Measurements from ENCODE around the gene SPATA45. TPM values are rescaled to one million over a fixed set of nuclear protein-coding genes. Genes with fewer than 3 reads are reported as not detected.
"Not testable (repeated sequence)": the region's sequence is repeated elsewhere in the genome, so short reads cannot be mapped to it uniquely, and the experiment has no call there.

SPATA45 gene
- polyA plus RNA-seq, result not detected

GRCh38 chr1:212847549-212847948, at the start of gene SPATA45:
Gene SPATA45, minus strand, starts transcription at chr1:212847649. Its CDS starts 11,500 bp downstream, at chr1:212836149.
- no peaks in the 10 kb centered on the region for H3K27me3 ChIP-seq (ENCODE audit: control insufficient read depth in 1 of 2, insufficient read depth in 2 of 2, low read length in 2 of 2)
- H3K4me3 ChIP-seq (ENCODE audit: low read depth in 1 of 2, low read length in 2 of 2), result no peak within 1 kb of the TSS
- no peaks in the 10 kb centered on the region for H3K36me3 ChIP-seq (ENCODE audit: control insufficient read depth in 2 of 2, insufficient read depth in 2 of 2, low read length in 1 of 2)
- H3K4me1 ChIP-seq (ENCODE audit: control insufficient read depth in 2 of 2, insufficient read depth in 2 of 2, low read length in 1 of 2), result no peaks in the 10 kb centered on the region
- WGBS, 2 donors, result 94 to 95% methylated on average over 4 of the region's 4 CpGs
- H3K27ac ChIP-seq (ENCODE audit: low read depth in 2 of 2, low read length in 1 of 2), result no peak within 1 kb of the TSS
- H3K9me3 ChIP-seq (ENCODE audit: control insufficient read depth in 2 of 2, insufficient read depth in 1 of 2, low read depth in 1 of 2, low read length in 1 of 2), result peaks cover 0 to 2% of the 10 kb centered on the region in 2 donors

- H3K9me3 ChIP-seq (ENCODE audit: control insufficient read depth in 2 of 2, insufficient read depth in 1 of 2, low read depth in 1 of 2, low read length in 1 of 2), result no peaks in the 10 kb centered on the region
- H3K27ac ChIP-seq (ENCODE audit: low read depth in 2 of 2, low read length in 1 of 2), result no peak overlapping the region
- H3K36me3 ChIP-seq (ENCODE audit: control insufficient read depth in 2 of 2, insufficient read depth in 2 of 2, low read length in 1 of 2), result peaks cover 2 to 8% of the 10 kb centered on the region in 2 donors
- no peak overlapping the region for H3K4me3 ChIP-seq (ENCODE audit: low read depth in 1 of 2, low read length in 2 of 2)
- 96 to 98% methylated on average over 1 of the region's 1 CpG for WGBS, 2 donors
- no peaks in the 10 kb centered on the region for H3K4me1 ChIP-seq (ENCODE audit: control insufficient read depth in 2 of 2, insufficient read depth in 2 of 2, low read length in 1 of 2)
- H3K27me3 ChIP-seq (ENCODE audit: control insufficient read depth in 1 of 2, insufficient read depth in 2 of 2, low read length in 2 of 2), result no peaks in the 10 kb centered on the region
Observed at GRCh38 chr1:212892108-212892507, 44.7 kb upstream of the SPATA45 start.

- no peaks in the 10 kb centered on the region for H3K4me1 ChIP-seq (ENCODE audit: control insufficient read depth in 2 of 2, insufficient read depth in 2 of 2, low read length in 1 of 2)
- H3K36me3 ChIP-seq (ENCODE audit: control insufficient read depth in 2 of 2, insufficient read depth in 2 of 2, low read length in 1 of 2), result peaks cover 0 to 3% of the 10 kb centered on the region in 2 donors
- H3K27ac ChIP-seq (ENCODE audit: low read depth in 2 of 2, low read length in 1 of 2), result no peak overlapping the region
- H3K27me3 ChIP-seq (ENCODE audit: control insufficient read depth in 1 of 2, insufficient read depth in 2 of 2, low read length in 2 of 2), result no peaks in the 10 kb centered on the region
- 79 to 82% methylated on average over 4 of the region's 4 CpGs for WGBS, 2 donors
- H3K9me3 ChIP-seq (ENCODE audit: control insufficient read depth in 2 of 2, insufficient read depth in 1 of 2, low read depth in 1 of 2, low read length in 1 of 2), result no peaks in the 10 kb centered on the region
- no peak overlapping the region for H3K4me3 ChIP-seq (ENCODE audit: low read depth in 1 of 2, low read length in 2 of 2)
Observed at GRCh38 chr1:212884592-212884991, 37.1 kb upstream of the SPATA45 start.

GRCh38 chr1:212879947-212880690, 32.7 kb upstream of the SPATA45 start:
- no peaks in the 10 kb centered on the region for H3K27me3 ChIP-seq (ENCODE audit: control insufficient read depth in 1 of 2, insufficient read depth in 2 of 2, low read length in 2 of 2)
- H3K4me3 ChIP-seq (ENCODE audit: low read depth in 1 of 2, low read length in 2 of 2), result no peak overlapping the region
- no peaks in the 10 kb centered on the region for H3K4me1 ChIP-seq (ENCODE audit: control insufficient read depth in 2 of 2, insufficient read depth in 2 of 2, low read length in 1 of 2)
- H3K9me3 ChIP-seq (ENCODE audit: control insufficient read depth in 2 of 2, insufficient read depth in 1 of 2, low read depth in 1 of 2, low read length in 1 of 2), result no peaks in the 10 kb centered on the region
- H3K27ac ChIP-seq (ENCODE audit: low read depth in 2 of 2, low read length in 1 of 2), result no peak overlapping the region
- WGBS, 2 donors, result 88 to 90% methylated on average over 6 of the region's 6 CpGs
- H3K36me3 ChIP-seq (ENCODE audit: control insufficient read depth in 2 of 2, insufficient read depth in 2 of 2, low read length in 1 of 2), result peaks cover 0 to 3% of the 10 kb centered on the region in 2 donors

GRCh38 chr1:212878418-212878817, 31.0 kb upstream of the SPATA45 start:
- Histone ChIP-seq H3K4me1 (ENCODE audit: control insufficient read depth in 2 of 2, insufficient read depth in 2 of 2, low read length in 1 of 2) (no peaks in the 10 kb centered on the region), H3K36me3 (ENCODE audit: control insufficient read depth in 2 of 2, insufficient read depth in 2 of 2, low read length in 1 of 2) (peaks cover 0 to 3% of the 10 kb centered on the region in 2 donors), H3K27ac (ENCODE audit: low read depth in 2 of 2, low read length in 1 of 2) (no peak overlapping the region), H3K27me3 (ENCODE audit: control insufficient read depth in 1 of 2, insufficient read depth in 2 of 2, low read length in 2 of 2) (no peaks in the 10 kb centered on the region), H3K4me3 (ENCODE audit: low read depth in 1 of 2, low read length in 2 of 2) (no peak overlapping the region), H3K9me3 (ENCODE audit: control insufficient read depth in 2 of 2, insufficient read depth in 1 of 2, low read depth in 1 of 2, low read length in 1 of 2) (no peaks in the 10 kb centered on the region)
- WGBS, 2 donors, result 97 to 98% methylated on average over 6 of the region's 6 CpGs

GRCh38 chr1:212873518-212873917, 26.1 kb upstream of the SPATA45 start:
- H3K36me3 ChIP-seq (ENCODE audit: control insufficient read depth in 2 of 2, insufficient read depth in 2 of 2, low read length in 1 of 2), result no peaks in the 10 kb centered on the region
- H3K27me3 ChIP-seq (ENCODE audit: control insufficient read depth in 1 of 2, insufficient read depth in 2 of 2, low read length in 2 of 2), result no peaks in the 10 kb centered on the region
- no peaks in the 10 kb centered on the region for H3K9me3 ChIP-seq (ENCODE audit: control insufficient read depth in 2 of 2, insufficient read depth in 1 of 2, low read depth in 1 of 2, low read length in 1 of 2)
- no peaks in the 10 kb centered on the region for H3K4me1 ChIP-seq (ENCODE audit: control insufficient read depth in 2 of 2, insufficient read depth in 2 of 2, low read length in 1 of 2)
- H3K27ac ChIP-seq (ENCODE audit: low read depth in 2 of 2, low read length in 1 of 2), result no peak overlapping the region
- WGBS, 2 donors, result 69 to 71% methylated on average over 2 of the region's 2 CpGs
- no peak overlapping the region for H3K4me3 ChIP-seq (ENCODE audit: low read depth in 1 of 2, low read length in 2 of 2)

- Histone ChIP-seq H3K36me3 (ENCODE audit: control insufficient read depth in 2 of 2, insufficient read depth in 2 of 2, low read length in 1 of 2) (no peaks in the 10 kb centered on the region), H3K27ac (ENCODE audit: low read depth in 2 of 2, low read length in 1 of 2) (no peak overlapping the region), H3K9me3 (ENCODE audit: control insufficient read depth in 2 of 2, insufficient read depth in 1 of 2, low read depth in 1 of 2, low read length in 1 of 2) (no peaks in the 10 kb centered on the region), H3K27me3 (ENCODE audit: control insufficient read depth in 1 of 2, insufficient read depth in 2 of 2, low read length in 2 of 2) (no peaks in the 10 kb centered on the region), H3K4me3 (ENCODE audit: low read depth in 1 of 2, low read length in 2 of 2) (no peak overlapping the region), H3K4me1 (ENCODE audit: control insufficient read depth in 2 of 2, insufficient read depth in 2 of 2, low read length in 1 of 2) (no peaks in the 10 kb centered on the region)
- WGBS, 2 donors, result 97 to 100% methylated on average over 1 of the region's 1 CpG
Observed at GRCh38 chr1:212871976-212872375, 24.5 kb upstream of the SPATA45 start.

- Histone ChIP-seq H3K4me1 (ENCODE audit: control insufficient read depth in 2 of 2, insufficient read depth in 2 of 2, low read length in 1 of 2) (no peaks in the 10 kb centered on the region), H3K9me3 (ENCODE audit: control insufficient read depth in 2 of 2, insufficient read depth in 1 of 2, low read depth in 1 of 2, low read length in 1 of 2) (no peaks in the 10 kb centered on the region), H3K27ac (ENCODE audit: low read depth in 2 of 2, low read length in 1 of 2) (no peak overlapping the region), H3K27me3 (ENCODE audit: control insufficient read depth in 1 of 2, insufficient read depth in 2 of 2, low read length in 2 of 2) (no peaks in the 10 kb centered on the region), H3K4me3 (ENCODE audit: low read depth in 1 of 2, low read length in 2 of 2) (no peak overlapping the region), H3K36me3 (ENCODE audit: control insufficient read depth in 2 of 2, insufficient read depth in 2 of 2, low read length in 1 of 2) (peaks cover 0 to 2% of the 10 kb centered on the region in 2 donors)
- 82 to 98% methylated on average over 1 of the region's 1 CpG for WGBS, 2 donors
Observed at GRCh38 chr1:212867192-212867591, 19.7 kb upstream of the SPATA45 start.

- WGBS, 2 donors, result 91 to 93% methylated on average over 4 of the region's 4 CpGs
- Histone ChIP-seq H3K27me3 (ENCODE audit: control insufficient read depth in 1 of 2, insufficient read depth in 2 of 2, low read length in 2 of 2) (no peaks in the 10 kb centered on the region), H3K4me3 (ENCODE audit: low read depth in 1 of 2, low read length in 2 of 2) (no peak overlapping the region), H3K4me1 (ENCODE audit: control insufficient read depth in 2 of 2, insufficient read depth in 2 of 2, low read length in 1 of 2) (no peaks in the 10 kb centered on the region), H3K9me3 (ENCODE audit: control insufficient read depth in 2 of 2, insufficient read depth in 1 of 2, low read depth in 1 of 2, low read length in 1 of 2) (no peaks in the 10 kb centered on the region), H3K27ac (ENCODE audit: low read depth in 2 of 2, low read length in 1 of 2) (no peak overlapping the region), H3K36me3 (ENCODE audit: control insufficient read depth in 2 of 2, insufficient read depth in 2 of 2, low read length in 1 of 2) (peaks cover 0 to 2% of the 10 kb centered on the region in 2 donors)
Observed at GRCh38 chr1:212864201-212864600, 16.8 kb upstream of the SPATA45 start.

- H3K27me3 ChIP-seq (ENCODE audit: control insufficient read depth in 1 of 2, insufficient read depth in 2 of 2, low read length in 2 of 2); H3K4me3 ChIP-seq (ENCODE audit: low read depth in 1 of 2, low read length in 2 of 2); H3K27ac ChIP-seq (ENCODE audit: low read depth in 2 of 2, low read length in 1 of 2); H3K9me3 ChIP-seq (ENCODE audit: control insufficient read depth in 2 of 2, insufficient read depth in 1 of 2, low read depth in 1 of 2, low read length in 1 of 2); H3K4me1 ChIP-seq (ENCODE audit: control insufficient read depth in 2 of 2, insufficient read depth in 2 of 2, low read length in 1 of 2); H3K36me3 ChIP-seq (ENCODE audit: control insufficient read depth in 2 of 2, insufficient read depth in 2 of 2, low read length in 1 of 2): not testable (repeated sequence)
- 89% methylated on average over 10 of the region's 10 CpGs for WGBS, 2 donors
Observed at GRCh38 chr1:212863345-212863744, 15.9 kb upstream of the SPATA45 start.

Measured in esophagus (tissue), 2 donors.